ENCODE data around the gene TSPAN7. TPM values are rescaled to one million over a fixed set of nuclear protein-coding genes. Genes with fewer than 3 reads are reported as not detected.

Gene TSPAN7
- total RNA-seq, 1 experiment from 2014 or later = not detected

- Histone ChIP-seq H3K9me3 (ENCODE audit: low read length) (no peaks in the 10 kb centered on the region), H3K9ac (ENCODE audit: low read length) (no peak overlapping the region), H3K9me2 (replicated peaks; ENCODE audit: low read length) (no peaks in the 10 kb centered on the region), H3K27ac (ENCODE audit: low read length) (no peak overlapping the region), H3F3A (ENCODE audit: low read length, unreplicated experiment) (no peaks in the 10 kb centered on the region), H3K4me1 (ENCODE audit: insufficient read depth, low read length) (no peaks in the 10 kb centered on the region), H3K4me3 (ENCODE audit: low read length) (no peak overlapping the region), H3K4me2 (ENCODE audit: low read length) (no peak overlapping the region), H3K27me3 (ENCODE audit: low read length) (peaks cover 10% of the 10 kb centered on the region; the same call in 1 of the 2 replicates), H2AFZ (ENCODE audit: low read length) (no peak overlapping the region), H4K20me1 (ENCODE audit: low read length) (no peaks in the 10 kb centered on the region), H3K79me2 (ENCODE audit: low read length) (no peaks in the 10 kb centered on the region), H3K36me3 (ENCODE audit: low read depth, low read length) (no peaks in the 10 kb centered on the region)
- intact Hi-C loops (cut with micrococcal nuclease) = no loop called here
- CTCF ChIA-PET = no interaction called here
- no TSS peak for BruUV-seq (replicated peaks)
- ATAC-seq (no peak), DNase-seq (no peak)
- POLR2A ChIA-PET (ENCODE audit: unreplicated experiment) = no interaction called here
- no peak for TF ChIP-seq CTCF (conservative IDR thresholded peaks at IDR 0.05; ENCODE audit: low read depth, low read length)
- TF ChIP-seq EZH2 (IDR thresholded peaks at IDR 0.05; ENCODE audit: low read length, unreplicated experiment) = no peak
- no peak for TF ChIP-seq EZH2phosphoT487 (IDR thresholded peaks at IDR 0.05; ENCODE audit: borderline replicate concordance, low read length)
Measured at GRCh38 chrX:38628587-38628986, 67.2 kb downstream of the TSPAN7 start.

GRCh38 chrX:38632516-38632915 is 71.2 kb downstream of the TSPAN7 start:
- Histone ChIP-seq H3K27ac (ENCODE audit: low read length) (no peak overlapping the region), H3K27me3 (ENCODE audit: low read length) (peaks cover 10% of the 10 kb centered on the region; the same call in 1 of the 2 replicates), H3K4me2 (ENCODE audit: low read length) (no peak overlapping the region), H3K36me3 (ENCODE audit: low read depth, low read length) (no peaks in the 10 kb centered on the region), H3K9me3 (ENCODE audit: low read length) (no peaks in the 10 kb centered on the region), H4K20me1 (ENCODE audit: low read length) (no peaks in the 10 kb centered on the region), H3K9me2 (replicated peaks; ENCODE audit: low read length) (no peaks in the 10 kb centered on the region), H3K79me2 (ENCODE audit: low read length) (no peaks in the 10 kb centered on the region), H3K4me1 (ENCODE audit: insufficient read depth, low read length) (no peaks in the 10 kb centered on the region), H3K9ac (ENCODE audit: low read length) (no peak overlapping the region), H3K4me3 (ENCODE audit: low read length) (no peak overlapping the region), H2AFZ (ENCODE audit: low read length) (no peak overlapping the region), H3F3A (ENCODE audit: low read length, unreplicated experiment) (no peaks in the 10 kb centered on the region)
- ATAC-seq (no peak), DNase-seq (no peak)
- no peak for TF ChIP-seq CTCF (conservative IDR thresholded peaks at IDR 0.05; ENCODE audit: low read depth, low read length)
- TF ChIP-seq EZH2phosphoT487 (IDR thresholded peaks at IDR 0.05; ENCODE audit: borderline replicate concordance, low read length) = no peak
- no peak for TF ChIP-seq EZH2 (IDR thresholded peaks at IDR 0.05; ENCODE audit: low read length, unreplicated experiment)
- CTCF ChIA-PET = no interaction called here
- POLR2A ChIA-PET (ENCODE audit: unreplicated experiment) = no interaction called here
- intact Hi-C loops (cut with micrococcal nuclease) = no loop called here
- BruUV-seq (replicated peaks) = no TSS peak

GRCh38 chrX:38634665-38635064 is 73.3 kb downstream of the TSPAN7 start:
- no TSS peak for BruUV-seq (replicated peaks)
- Histone ChIP-seq H3K9me3 (ENCODE audit: low read length) (no peaks in the 10 kb centered on the region), H3K4me3 (ENCODE audit: low read length) (no peak overlapping the region), H3K4me1 (ENCODE audit: insufficient read depth, low read length) (no peaks in the 10 kb centered on the region), H3F3A (ENCODE audit: low read length, unreplicated experiment) (no peaks in the 10 kb centered on the region), H4K20me1 (ENCODE audit: low read length) (no peaks in the 10 kb centered on the region), H3K9me2 (replicated peaks; ENCODE audit: low read length) (no peaks in the 10 kb centered on the region), H3K9ac (ENCODE audit: low read length) (no peak overlapping the region), H3K4me2 (ENCODE audit: low read length) (no peak overlapping the region), H3K27ac (ENCODE audit: low read length) (no peak overlapping the region), H3K79me2 (ENCODE audit: low read length) (no peaks in the 10 kb centered on the region), H3K27me3 (ENCODE audit: low read length) (peaks cover 10% of the 10 kb centered on the region; the same call in 1 of the 2 replicates), H2AFZ (ENCODE audit: low read length) (no peak overlapping the region), H3K36me3 (ENCODE audit: low read depth, low read length) (no peaks in the 10 kb centered on the region)
- ATAC-seq (no peak), DNase-seq (no peak)
- intact Hi-C loops (cut with micrococcal nuclease) = no loop called here
- CTCF ChIA-PET = no interaction called here
- POLR2A ChIA-PET (ENCODE audit: unreplicated experiment) = no interaction called here
- TF ChIP-seq CTCF (conservative IDR thresholded peaks at IDR 0.05; ENCODE audit: low read depth, low read length) = no peak
- no peak for TF ChIP-seq EZH2phosphoT487 (IDR thresholded peaks at IDR 0.05; ENCODE audit: borderline replicate concordance, low read length)
- no peak for TF ChIP-seq EZH2 (IDR thresholded peaks at IDR 0.05; ENCODE audit: low read length, unreplicated experiment)
